RWPE2 (cell line): ENCODE measurements around the gene OBP2B.

Source experiments
- ATAC-seq: fragments of 200-7000 bp; cut with Tn5 transposase; 3 replicates; pipeline ENCODE4 v1.9.1; 2021; ENCODE audit warnings: low read depth
- DNase-seq: peaks from one replicate; pipeline ENCODE4 v3.0.0-alpha.2; 2020; ENCODE audit warnings: low spot score
- H3K27ac ChIP-seq: fragments of 450-650 bp; 2 replicates; pipeline ENCODE4 v1.5.1; 2017; ENCODE audit warnings: mild to moderate bottlenecking; ENCODE audit not compliant: poor library complexity, severe bottlenecking
- H3K27me3 ChIP-seq: fragments of 250-450 bp; sonication (Bioruptor Pico); 2 replicates; pipeline ENCODE4 v1.5.1; 2021; ENCODE audit warnings: mild to moderate bottlenecking, moderate library complexity; ENCODE audit not compliant: insufficient read depth, poor library complexity, severe bottlenecking
- H3K36me3 ChIP-seq: fragments of 250-450 bp; sonication (Bioruptor Pico); 2 replicates; pipeline ENCODE4 v1.5.1; 2020; ENCODE audit warnings: low read depth, mild to moderate bottlenecking, moderate library complexity
- H3K4me1 ChIP-seq: fragments of 250-450 bp; sonication (Bioruptor Pico); 2 replicates; pipeline ENCODE4 v1.5.1; 2021; ENCODE audit warnings: mild to moderate bottlenecking, moderate library complexity; ENCODE audit not compliant: insufficient read depth, poor library complexity, severe bottlenecking
- H3K4me3 ChIP-seq: fragments of 250-450 bp; sonication (Bioruptor Pico); 2 replicates; pipeline ENCODE4 v1.5.1; 2021; ENCODE audit warnings: mild to moderate bottlenecking, moderate library complexity; ENCODE audit not compliant: severe bottlenecking
- H3K9me3 ChIP-seq: fragments of 250-450 bp; sonication (Bioruptor Pico); 2 replicates; pipeline ENCODE4 v1.5.1; 2021; ENCODE audit warnings: mild to moderate bottlenecking, moderate library complexity; ENCODE audit not compliant: severe bottlenecking
- TF ChIP-seq, protein P1 (sequence below): fragments of 450-650 bp; IDR thresholded peaks from one replicate; pipeline ENCODE4 v1.5.1; 2017; ENCODE audit warnings: mild to moderate bottlenecking, moderate library complexity; ENCODE audit not compliant: poor library complexity, severe bottlenecking

OBP2B gene

DNA sequence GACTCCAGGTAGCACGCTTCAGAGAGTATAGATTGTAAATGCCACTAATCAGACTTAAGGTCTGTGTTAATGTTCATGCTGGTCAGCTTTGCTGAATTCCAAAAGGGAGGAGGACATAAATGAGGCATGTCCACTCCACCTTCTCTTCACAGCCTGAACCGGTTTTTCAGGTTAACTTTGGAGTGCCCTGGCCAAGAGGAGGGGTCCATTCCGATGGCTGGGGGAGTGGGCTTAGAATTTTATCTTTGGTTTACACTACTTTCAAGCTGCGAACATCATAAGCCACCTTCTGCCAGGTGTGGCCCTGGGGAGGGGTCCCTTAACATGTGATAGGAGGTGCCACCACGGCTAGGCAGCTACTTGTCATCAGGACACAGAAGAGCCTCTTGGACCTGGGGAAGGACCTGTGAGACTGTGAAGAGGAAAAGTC is 41.7 kb upstream of the OBP2B start:
- no peak for DNase-seq
- TF ChIP-seq, protein P1, sequence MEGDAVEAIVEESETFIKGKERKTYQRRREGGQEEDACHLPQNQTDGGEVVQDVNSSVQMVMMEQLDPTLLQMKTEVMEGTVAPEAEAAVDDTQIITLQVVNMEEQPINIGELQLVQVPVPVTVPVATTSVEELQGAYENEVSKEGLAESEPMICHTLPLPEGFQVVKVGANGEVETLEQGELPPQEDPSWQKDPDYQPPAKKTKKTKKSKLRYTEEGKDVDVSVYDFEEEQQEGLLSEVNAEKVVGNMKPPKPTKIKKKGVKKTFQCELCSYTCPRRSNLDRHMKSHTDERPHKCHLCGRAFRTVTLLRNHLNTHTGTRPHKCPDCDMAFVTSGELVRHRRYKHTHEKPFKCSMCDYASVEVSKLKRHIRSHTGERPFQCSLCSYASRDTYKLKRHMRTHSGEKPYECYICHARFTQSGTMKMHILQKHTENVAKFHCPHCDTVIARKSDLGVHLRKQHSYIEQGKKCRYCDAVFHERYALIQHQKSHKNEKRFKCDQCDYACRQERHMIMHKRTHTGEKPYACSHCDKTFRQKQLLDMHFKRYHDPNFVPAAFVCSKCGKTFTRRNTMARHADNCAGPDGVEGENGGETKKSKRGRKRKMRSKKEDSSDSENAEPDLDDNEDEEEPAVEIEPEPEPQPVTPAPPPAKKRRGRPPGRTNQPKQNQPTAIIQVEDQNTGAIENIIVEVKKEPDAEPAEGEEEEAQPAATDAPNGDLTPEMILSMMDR = no peak
- Histone ChIP-seq H3K36me3 (no peaks in the 10 kb centered on the region), H3K4me1 (no peaks in the 10 kb centered on the region), H3K27ac (no peak overlapping the region), H3K27me3 (no peaks in the 10 kb centered on the region), H3K9me3 (no peaks in the 10 kb centered on the region), H3K4me3 (no peak overlapping the region)
- no peak for ATAC-seq

DNA sequence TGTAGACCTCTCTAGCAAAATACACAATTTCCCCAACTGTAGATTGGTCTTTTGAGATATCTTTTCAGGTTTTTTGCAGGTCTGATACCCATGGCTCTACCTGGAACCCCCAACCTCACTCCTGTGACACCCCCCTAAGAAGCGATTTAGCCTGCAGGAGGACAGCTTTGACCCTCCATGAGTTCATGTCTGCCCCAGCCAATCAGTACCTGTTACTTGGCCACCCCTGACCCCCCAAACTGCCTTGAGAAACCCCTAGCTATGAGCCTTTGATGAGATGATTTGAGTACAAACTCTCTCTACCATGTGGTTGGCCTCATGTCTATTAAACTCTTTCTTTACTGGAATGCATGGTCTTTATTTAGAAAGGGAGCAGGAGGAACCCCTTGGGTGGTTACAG is 40.3 kb upstream of the OBP2B start:
- no peaks in the 10 kb centered on the region for H3K9me3 ChIP-seq
- ATAC-seq (no peak), DNase-seq (no peak)
- no peak overlapping the region for H3K4me3 ChIP-seq
- H3K4me1 ChIP-seq = no peaks in the 10 kb centered on the region
- TF ChIP-seq, protein P1 = no peak
- no peaks in the 10 kb centered on the region for H3K36me3 ChIP-seq
- H3K27me3 ChIP-seq = peaks cover 4% of the 10 kb centered on the region
- no peak overlapping the region for H3K27ac ChIP-seq

DNA sequence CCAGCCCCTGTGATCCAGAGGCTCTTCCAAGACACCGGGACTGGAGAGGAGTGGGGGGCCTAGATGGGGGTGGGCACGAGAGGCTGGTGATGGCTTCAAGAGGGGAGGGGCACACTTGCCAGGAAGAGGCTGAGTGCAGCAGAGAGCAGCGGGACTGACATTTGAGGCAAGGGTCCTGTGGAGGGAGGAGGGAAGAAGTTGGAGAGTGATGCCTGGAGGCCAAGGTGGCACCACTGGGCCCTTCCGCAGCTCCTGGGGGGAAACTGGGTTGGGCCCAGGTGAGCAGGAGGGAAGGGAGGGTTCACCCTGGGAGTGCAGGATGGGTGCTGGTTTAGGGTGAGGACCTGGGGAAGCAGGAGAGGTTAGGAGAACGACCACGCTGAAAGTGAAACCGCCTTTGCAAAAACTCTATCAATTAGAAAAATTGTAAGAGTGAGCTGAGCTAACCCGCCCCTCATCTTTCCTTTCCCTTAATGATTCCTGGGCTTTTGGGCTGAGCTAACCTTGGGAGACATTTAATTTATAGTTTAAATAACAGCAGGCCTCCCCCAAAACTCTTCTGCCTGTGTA is 39.8 kb upstream of the OBP2B start:
- peaks cover 4% of the 10 kb centered on the region for H3K27me3 ChIP-seq
- no peaks in the 10 kb centered on the region for H3K36me3 ChIP-seq
- H3K4me1 ChIP-seq = no peaks in the 10 kb centered on the region
- DNase-seq (no peak), ATAC-seq (no peak)
- no peak overlapping the region for H3K27ac ChIP-seq
- TF ChIP-seq, protein P1 = no peak
- no peaks in the 10 kb centered on the region for H3K9me3 ChIP-seq
- no peak overlapping the region for H3K4me3 ChIP-seq

DNA sequence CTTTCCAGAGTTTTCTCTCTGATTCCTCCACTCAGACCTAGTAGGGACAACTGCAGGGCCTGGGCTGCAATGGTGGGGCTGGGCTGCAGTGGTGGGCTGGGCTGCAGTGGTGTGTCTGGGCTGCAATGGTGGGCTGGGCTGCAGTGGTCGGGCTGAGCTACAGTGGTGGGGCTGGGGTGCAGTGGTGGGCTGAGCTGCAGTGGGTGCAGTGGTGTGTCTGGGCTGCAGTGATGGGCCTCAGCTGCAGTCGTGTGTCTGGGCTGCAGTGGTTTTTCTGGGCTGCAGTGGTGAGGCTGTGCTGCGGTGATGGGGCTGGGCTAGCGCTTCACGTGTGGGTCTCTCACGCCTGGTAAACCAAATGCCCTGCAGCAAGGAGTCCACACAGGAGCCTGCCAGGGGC is 38.6 kb upstream of the OBP2B start:
- no peaks in the 10 kb centered on the region for H3K9me3 ChIP-seq
- ATAC-seq (no peak), DNase-seq (no peak)
- H3K27ac ChIP-seq = no peak overlapping the region
- no peaks in the 10 kb centered on the region for H3K36me3 ChIP-seq
- no peak overlapping the region for H3K4me3 ChIP-seq
- TF ChIP-seq, protein P1 = no peak
- H3K27me3 ChIP-seq = peaks cover 4% of the 10 kb centered on the region
- H3K4me1 ChIP-seq = no peaks in the 10 kb centered on the region

DNA sequence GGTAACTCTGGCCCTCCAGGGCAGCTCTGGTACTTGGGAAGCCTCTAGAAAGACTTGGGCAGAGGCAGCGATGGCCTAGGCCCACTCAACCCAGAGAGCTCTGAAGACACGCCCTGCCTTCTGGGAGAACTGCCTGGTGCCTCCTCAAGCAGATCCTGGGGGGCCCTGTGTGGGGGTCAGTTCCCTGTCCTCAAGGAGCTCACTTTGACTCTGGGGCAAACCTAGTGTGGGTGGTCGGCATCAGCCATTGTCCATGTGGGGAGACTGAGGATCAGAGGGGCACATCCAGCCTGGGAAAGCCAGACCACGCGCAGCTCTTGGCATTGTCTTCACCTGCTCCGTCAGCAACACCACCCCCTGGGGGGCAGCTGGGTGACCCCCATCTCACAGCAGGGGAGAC is 37.9 kb upstream of the OBP2B start:
- DNase-seq = no peak
- TF ChIP-seq, protein P1 = no peak
- H3K4me1 ChIP-seq = no peaks in the 10 kb centered on the region
- no peak for ATAC-seq
- H3K4me3 ChIP-seq = no peak overlapping the region
- no peaks in the 10 kb centered on the region for H3K36me3 ChIP-seq
- H3K27me3 ChIP-seq = peaks cover 4% of the 10 kb centered on the region
- no peak overlapping the region for H3K27ac ChIP-seq
- no peaks in the 10 kb centered on the region for H3K9me3 ChIP-seq
